ENCODE data around the gene LSAMP.

DNA sequence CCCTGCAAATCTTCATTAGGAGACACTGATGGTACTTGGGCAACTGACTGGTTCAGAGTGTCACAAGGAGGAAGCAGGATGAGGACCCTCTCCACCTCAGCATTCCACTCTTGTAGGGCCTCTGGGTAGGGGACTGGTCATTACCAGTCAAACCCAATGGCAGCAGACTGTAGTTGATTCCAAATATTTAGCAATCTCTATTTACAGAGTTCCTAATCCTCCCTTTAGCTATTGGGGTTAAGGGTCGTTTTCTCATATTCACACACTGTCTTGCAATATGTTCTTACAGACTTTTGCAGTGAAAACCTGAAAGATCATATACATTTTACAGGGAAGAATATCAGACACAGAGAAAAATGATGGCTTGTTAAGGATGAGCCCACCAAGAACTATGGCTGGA is 424.3 kb downstream of the LSAMP start:
- TF ChIP-seq POLR2A (IDR thresholded peaks at IDR 0.05; ENCODE audit: low read depth) (no peak), EP300 (IDR thresholded peaks at IDR 0.05) (no peak)
- TF ChIP-seq, protein P1, sequence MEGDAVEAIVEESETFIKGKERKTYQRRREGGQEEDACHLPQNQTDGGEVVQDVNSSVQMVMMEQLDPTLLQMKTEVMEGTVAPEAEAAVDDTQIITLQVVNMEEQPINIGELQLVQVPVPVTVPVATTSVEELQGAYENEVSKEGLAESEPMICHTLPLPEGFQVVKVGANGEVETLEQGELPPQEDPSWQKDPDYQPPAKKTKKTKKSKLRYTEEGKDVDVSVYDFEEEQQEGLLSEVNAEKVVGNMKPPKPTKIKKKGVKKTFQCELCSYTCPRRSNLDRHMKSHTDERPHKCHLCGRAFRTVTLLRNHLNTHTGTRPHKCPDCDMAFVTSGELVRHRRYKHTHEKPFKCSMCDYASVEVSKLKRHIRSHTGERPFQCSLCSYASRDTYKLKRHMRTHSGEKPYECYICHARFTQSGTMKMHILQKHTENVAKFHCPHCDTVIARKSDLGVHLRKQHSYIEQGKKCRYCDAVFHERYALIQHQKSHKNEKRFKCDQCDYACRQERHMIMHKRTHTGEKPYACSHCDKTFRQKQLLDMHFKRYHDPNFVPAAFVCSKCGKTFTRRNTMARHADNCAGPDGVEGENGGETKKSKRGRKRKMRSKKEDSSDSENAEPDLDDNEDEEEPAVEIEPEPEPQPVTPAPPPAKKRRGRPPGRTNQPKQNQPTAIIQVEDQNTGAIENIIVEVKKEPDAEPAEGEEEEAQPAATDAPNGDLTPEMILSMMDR (IDR thresholded peaks at IDR 0.05) = no peak

All from esophagus muscularis mucosa (tissue), 4 donors.